Esophagus squamous epithelium (tissue), 4 donors: ENCODE data around the gene ZNF670.

ENCODE experiments used
- POLR2A ChIP-seq, 4 donors: fragments of 450-650 bp; IDR thresholded peaks; one replicate each; pipeline ENCODE4 v1.6.1; 2017; ENCODE audit warnings: antibody characterized with exemption in 4 of 4, mild to moderate bottlenecking in 4 of 4, moderate library complexity in 3 of 4
- TF ChIP-seq, protein P1 (sequence below), 6 experiments: fragments of 450-650 bp in 4 of 6; fragments of 200-600 bp in 2 of 6; sonication (generic) in 2 of 6; IDR thresholded peaks; one replicate each; pipeline ENCODE4 v1.5.1; 2016 to 2019; ENCODE audit warnings: antibody characterized with exemption in 6 of 6, mild to moderate bottlenecking in 4 of 6, moderate library complexity in 4 of 6

DNA sequence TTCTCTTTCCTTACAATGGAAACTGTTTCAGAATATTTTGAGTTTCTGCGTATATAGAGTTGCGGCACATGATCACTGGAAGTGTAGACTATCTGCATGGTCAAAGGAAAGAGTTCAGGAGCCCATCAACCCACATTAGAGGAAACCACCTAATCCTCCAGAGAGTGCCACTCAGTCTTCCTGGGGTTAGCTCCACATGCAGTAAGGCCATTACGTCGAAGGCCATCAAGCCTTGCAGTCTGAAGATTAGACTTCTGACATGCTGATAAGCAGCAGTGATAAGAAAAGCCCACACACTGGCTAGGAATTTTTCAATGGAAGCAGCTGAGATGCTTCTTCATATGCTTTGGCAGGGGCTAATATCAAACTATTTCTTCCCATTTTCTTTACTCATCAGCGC is 17.9 kb upstream of the ZNF670 start:
- TF ChIP-seq, protein P1, sequence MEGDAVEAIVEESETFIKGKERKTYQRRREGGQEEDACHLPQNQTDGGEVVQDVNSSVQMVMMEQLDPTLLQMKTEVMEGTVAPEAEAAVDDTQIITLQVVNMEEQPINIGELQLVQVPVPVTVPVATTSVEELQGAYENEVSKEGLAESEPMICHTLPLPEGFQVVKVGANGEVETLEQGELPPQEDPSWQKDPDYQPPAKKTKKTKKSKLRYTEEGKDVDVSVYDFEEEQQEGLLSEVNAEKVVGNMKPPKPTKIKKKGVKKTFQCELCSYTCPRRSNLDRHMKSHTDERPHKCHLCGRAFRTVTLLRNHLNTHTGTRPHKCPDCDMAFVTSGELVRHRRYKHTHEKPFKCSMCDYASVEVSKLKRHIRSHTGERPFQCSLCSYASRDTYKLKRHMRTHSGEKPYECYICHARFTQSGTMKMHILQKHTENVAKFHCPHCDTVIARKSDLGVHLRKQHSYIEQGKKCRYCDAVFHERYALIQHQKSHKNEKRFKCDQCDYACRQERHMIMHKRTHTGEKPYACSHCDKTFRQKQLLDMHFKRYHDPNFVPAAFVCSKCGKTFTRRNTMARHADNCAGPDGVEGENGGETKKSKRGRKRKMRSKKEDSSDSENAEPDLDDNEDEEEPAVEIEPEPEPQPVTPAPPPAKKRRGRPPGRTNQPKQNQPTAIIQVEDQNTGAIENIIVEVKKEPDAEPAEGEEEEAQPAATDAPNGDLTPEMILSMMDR (IDR thresholded peaks at IDR 0.05), result no peak
- no peak for TF ChIP-seq POLR2A (IDR thresholded peaks at IDR 0.05)
